K562 (cell line): ENCODE results near the gene SBNO1. TPM values are rescaled to one million over a fixed set of nuclear protein-coding genes. Genes with fewer than 3 reads are reported as not detected.

ENCODE experiments used
- ARID2 ChIP-seq: fragments of 450-650 bp; IDR thresholded peaks from 2 replicates; pipeline ENCODE4 v1.6.1; 2017; ENCODE audit warnings: antibody characterized with exemption, mild to moderate bottlenecking
- CHD1 ChIP-seq: fragments of 200-600 bp; sonication (generic); IDR thresholded peaks from one replicate; pipeline ENCODE4 v1.6.1; 2012; ENCODE audit warnings: mild to moderate bottlenecking, moderate library complexity, low read length, inconsistent platforms
- ELF2 ChIP-seq: fragments of 250-450 bp; sonication (Bioruptor Pico); IDR thresholded peaks from 2 replicates; pipeline ENCODE4 v1.5.0; 2021; ENCODE audit warnings: mild to moderate bottlenecking
- ETV5 ChIP-seq: sonication (generic); formaldehyde crosslinking; IDR thresholded peaks from 2 replicates; pipeline ENCODE4 v1.4.0; 2020; ENCODE audit warnings: low read depth, mild to moderate bottlenecking, missing genetic modification reagents
- GTF2F1 ChIP-seq: IDR thresholded peaks from 2 replicates; pipeline ENCODE4 v1.6.1; 2011; ENCODE audit warnings: low read depth, low read length, improper control_type of control experiment
- HIVEP1 ChIP-seq: fragments of 250-450 bp; sonication (Bioruptor Pico); IDR thresholded peaks from 2 replicates; pipeline ENCODE4 v1.4.0; 2020; ENCODE audit warnings: mild to moderate bottlenecking
- IRF2 ChIP-seq: sonication (generic); formaldehyde crosslinking; IDR thresholded peaks from 2 replicates; pipeline ENCODE4 v1.8.1; 2022; ENCODE audit warnings: mild to moderate bottlenecking, missing genetic modification reagents
- MCM5 ChIP-seq: fragments of 450-650 bp; IDR thresholded peaks from 2 replicates; pipeline ENCODE4 v1.6.1; 2016; ENCODE audit warnings: low read depth
- MEIS2 ChIP-seq: fragments of 450-650 bp; IDR thresholded peaks from 2 replicates; pipeline ENCODE4 v1.6.1; 2014; ENCODE audit warnings: mild to moderate bottlenecking; ENCODE audit not compliant: partially characterized antibody
- MTA2 ChIP-seq: fragments of 450-650 bp; IDR thresholded peaks from 2 replicates; pipeline ENCODE4 v1.6.1; 2016; ENCODE audit warnings: low read depth
- NR2F6 ChIP-seq: fragments of 450-650 bp; formaldehyde crosslinking; IDR thresholded peaks from 2 replicates; pipeline ENCODE4 v1.4.0; 2020; ENCODE audit warnings: mild to moderate bottlenecking
- PHB ChIP-seq: fragments of 250-450 bp; sonication (Bioruptor Pico); IDR thresholded peaks from 2 replicates; pipeline ENCODE4 v1.5.0; 2021
- POLR2G ChIP-seq: fragments of 200-400 bp; formaldehyde crosslinking; IDR thresholded peaks from 2 replicates; pipeline ENCODE4 v1.6.1; 2017; ENCODE audit warnings: low read depth, mild to moderate bottlenecking, antibody characterized with exemption, low read length, moderate library complexity
- POLR3A ChIP-seq: IDR thresholded peaks from 2 replicates; pipeline ENCODE4 v1.6.1; 2011; ENCODE audit warnings: borderline replicate concordance, mild to moderate bottlenecking, moderate library complexity; ENCODE audit not compliant: insufficient read length, insufficient read depth; ENCODE audit errors: extremely low read depth
- RBM17 ChIP-seq: fragments of 200-400 bp; formaldehyde crosslinking; IDR thresholded peaks from 2 replicates; pipeline ENCODE4 v1.6.1; 2017; ENCODE audit warnings: low read depth, mild to moderate bottlenecking, low read length, borderline replicate concordance
- SIN3B ChIP-seq: fragments of 450-650 bp; IDR thresholded peaks from 2 replicates; pipeline ENCODE4 v1.6.1; 2017; ENCODE audit warnings: low read depth, mild to moderate bottlenecking, moderate library complexity
- TAF7 ChIP-seq: fragments of 450-650 bp; IDR thresholded peaks from 2 replicates; pipeline ENCODE4 v1.6.1; 2016; ENCODE audit warnings: missing genetic modification characterization, missing compliant biosample characterization
- WHSC1 ChIP-seq: IDR thresholded peaks from one replicate; pipeline ENCODE4 v1.6.1; 2012; ENCODE audit warnings: low read length, control low read depth, inconsistent platforms
- XRCC3 ChIP-seq: fragments of 450-650 bp; IDR thresholded peaks from 2 replicates; pipeline ENCODE4 v1.6.1; 2017; ENCODE audit warnings: mild to moderate bottlenecking, moderate library complexity
- YY1 ChIP-seq, 3 experiments: IDR thresholded peaks; 2 replicates each; pipeline ENCODE4 v1.6.1; 2011; ENCODE audit warnings: low read length in 2 of 3, mild to moderate bottlenecking in 2 of 3, moderate library complexity in 2 of 3, borderline replicate concordance in 1 of 3, control low read depth in 1 of 3, low read depth in 1 of 3; ENCODE audit not compliant: insufficient read depth in 3 of 3, insufficient replicate concordance in 2 of 3, control insufficient read depth in 1 of 3, insufficient read length in 1 of 3; ENCODE audit errors: extremely low read depth in 1 of 3
- ZC3H8 ChIP-seq: fragments of 450-650 bp; IDR thresholded peaks from 2 replicates; pipeline ENCODE4 v1.6.1; 2017
- ZNF511 ChIP-seq: sonication (generic); formaldehyde crosslinking; IDR thresholded peaks from 2 replicates; pipeline ENCODE4 v1.8.0; 2022; ENCODE audit warnings: mild to moderate bottlenecking, missing genetic modification reagents
- ZNF551 ChIP-seq: fragments of 250-450 bp; sonication (Bioruptor Pico); IDR thresholded peaks from 2 replicates; pipeline ENCODE4 v1.5.0; 2021; ENCODE audit warnings: mild to moderate bottlenecking, moderate library complexity
- polyA plus RNA-seq, 8 experiments: library from polyadenylated mRNA; depleted of rRNA in 4 of 8; stranded (reverse) in 5 of 8; unstranded in 3 of 8; fragments of >200 nt; fragmentation: Nextera tagmentation in 2 of 8; fragmentation: Illumina TruSeq in 1 of 8; extraction: Ambion mirVana in 2 of 8; extraction: Trizol in 1 of 8; gene quantifications; 2 replicates each; pipeline versions ENCODE4 v1.2.1 to v1.2.3, GENCODE V29; 2011 to 2014; ENCODE audit warnings: inconsistent platforms in 1 of 8, missing spikeins in 1 of 8
- total RNA-seq, 7 experiments: library from RNA; depleted of rRNA in 6 of 7; stranded (reverse); fragments of >200 nt in 6 of 7; fragmentation: Illumina TruSeq in 2 of 7; extraction: Trizol in 2 of 7; gene quantifications; 2 replicates each; pipeline versions ENCODE4 v1.2.1 to v1.2.3, GENCODE V29; 2011 to 2021; ENCODE audit warnings: low replicate concordance in 1 of 7
- TF ChIP-seq, protein P1 (sequence below): fragments of 250-450 bp; sonication (Bioruptor Pico); IDR thresholded peaks from 2 replicates; pipeline ENCODE4 v1.9.0; 2021; ENCODE audit warnings: mild to moderate bottlenecking, inconsistent platforms
- TF ChIP-seq, protein P2 (sequence below): fragments of 450-650 bp; formaldehyde crosslinking; IDR thresholded peaks from 2 replicates; pipeline ENCODE4 v1.4.0; 2020; ENCODE audit warnings: mild to moderate bottlenecking, mixed read lengths

Gene SBNO1
- total and polyA plus RNA-seq, 9 of the 15 experiments (the other 6 are each of a cell fraction or from before 2014, with no cell fraction given) = 14.9 to 77.1 (median 35.9) TPM

DNA sequence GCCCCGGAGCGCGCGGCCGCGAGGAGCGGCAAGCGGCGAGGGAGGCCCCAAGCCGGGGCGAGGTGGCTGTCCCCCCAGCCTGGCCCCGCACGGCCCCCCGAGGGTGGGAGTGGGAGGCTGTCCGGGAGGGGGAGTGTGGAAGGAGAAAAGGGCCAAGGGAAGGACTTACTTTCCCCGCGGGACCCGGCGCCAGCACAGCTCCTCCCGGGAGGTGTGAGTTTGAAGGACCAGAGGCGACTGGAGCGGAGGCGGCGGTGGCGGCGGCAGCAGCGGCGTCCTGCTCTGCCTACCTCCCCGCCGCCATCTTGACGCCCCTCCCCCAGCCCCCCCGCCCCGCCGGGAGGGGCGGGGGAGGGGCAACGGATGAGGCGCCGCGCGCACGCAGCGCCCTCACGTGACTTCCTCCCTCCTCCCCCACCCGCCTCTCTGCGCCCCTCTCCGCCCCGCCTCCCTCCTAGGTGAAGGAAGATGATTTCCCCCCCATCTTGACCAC, at the start of gene SBNO1 (continued):
- peak; percentile 72 to 98 (median 93) for TF ChIP-seq YY1 (IDR thresholded peaks at IDR 0.05; ENCODE audit: borderline replicate concordance in 1 of 3, control insufficient read depth in 1 of 3, extremely low read depth in 1 of 3, insufficient read depth in 3 of 3, insufficient read length in 1 of 3, insufficient replicate concordance in 2 of 3, low read depth in 1 of 3, low read length in 2 of 3)
- peak; percentile 84 for TF ChIP-seq TAF7 (tag)
- 0 out of 2 replicates have a peak, but pooled peaks have one; percentile 18 for TF ChIP-seq SIN3B
- no peak for TF ChIP-seq ZNF551 (CRISPR knock-in tag)
- TF ChIP-seq WHSC1 = no peak
- no peak for TF ChIP-seq HIVEP1 (CRISPR knock-in tag)
- no peak for TF ChIP-seq ELF2
- no peak for TF ChIP-seq ZC3H8
- peak; percentile 91 for TF ChIP-seq CHD1
- no peak for TF ChIP-seq RBM17
- no peak for TF ChIP-seq POLR3A
- TF ChIP-seq, protein P1, sequence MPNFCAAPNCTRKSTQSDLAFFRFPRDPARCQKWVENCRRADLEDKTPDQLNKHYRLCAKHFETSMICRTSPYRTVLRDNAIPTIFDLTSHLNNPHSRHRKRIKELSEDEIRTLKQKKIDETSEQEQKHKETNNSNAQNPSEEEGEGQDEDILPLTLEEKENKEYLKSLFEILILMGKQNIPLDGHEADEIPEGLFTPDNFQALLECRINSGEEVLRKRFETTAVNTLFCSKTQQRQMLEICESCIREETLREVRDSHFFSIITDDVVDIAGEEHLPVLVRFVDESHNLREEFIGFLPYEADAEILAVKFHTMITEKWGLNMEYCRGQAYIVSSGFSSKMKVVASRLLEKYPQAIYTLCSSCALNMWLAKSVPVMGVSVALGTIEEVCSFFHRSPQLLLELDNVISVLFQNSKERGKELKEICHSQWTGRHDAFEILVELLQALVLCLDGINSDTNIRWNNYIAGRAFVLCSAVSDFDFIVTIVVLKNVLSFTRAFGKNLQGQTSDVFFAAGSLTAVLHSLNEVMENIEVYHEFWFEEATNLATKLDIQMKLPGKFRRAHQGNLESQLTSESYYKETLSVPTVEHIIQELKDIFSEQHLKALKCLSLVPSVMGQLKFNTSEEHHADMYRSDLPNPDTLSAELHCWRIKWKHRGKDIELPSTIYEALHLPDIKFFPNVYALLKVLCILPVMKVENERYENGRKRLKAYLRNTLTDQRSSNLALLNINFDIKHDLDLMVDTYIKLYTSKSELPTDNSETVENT (CRISPR knock-in tag) = peak; percentile 57; the same call in 1 of the 2 replicates
- TF ChIP-seq, protein P2, sequence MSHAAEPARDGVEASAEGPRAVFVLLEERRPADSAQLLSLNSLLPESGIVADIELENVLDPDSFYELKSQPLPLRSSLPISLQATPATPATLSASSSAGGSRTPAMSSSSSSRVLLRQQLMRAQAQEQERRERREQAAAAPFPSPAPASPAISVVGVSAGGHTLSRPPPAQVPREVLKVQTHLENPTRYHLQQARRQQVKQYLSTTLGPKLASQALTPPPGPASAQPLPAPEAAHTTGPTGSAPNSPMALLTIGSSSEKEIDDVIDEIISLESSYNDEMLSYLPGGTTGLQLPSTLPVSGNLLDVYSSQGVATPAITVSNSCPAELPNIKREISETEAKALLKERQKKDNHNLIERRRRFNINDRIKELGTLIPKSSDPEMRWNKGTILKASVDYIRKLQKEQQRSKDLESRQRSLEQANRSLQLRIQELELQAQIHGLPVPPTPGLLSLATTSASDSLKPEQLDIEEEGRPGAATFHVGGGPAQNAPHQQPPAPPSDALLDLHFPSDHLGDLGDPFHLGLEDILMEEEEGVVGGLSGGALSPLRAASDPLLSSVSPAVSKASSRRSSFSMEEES = no peak
- no peak for TF ChIP-seq MTA2
- TF ChIP-seq ETV5 (CRISPR knock-in tag) = no peak
- peak; percentile 77 for TF ChIP-seq POLR2G
- no peak for TF ChIP-seq MEIS2
- TF ChIP-seq ARID2 = no peak
- no peak for TF ChIP-seq IRF2 (CRISPR knock-in tag)
- no peak for TF ChIP-seq MCM5
- no peak for TF ChIP-seq ZNF511
- no peak for TF ChIP-seq GTF2F1
- no peak for TF ChIP-seq XRCC3
- TF ChIP-seq NR2F6 (CRISPR knock-in tag) = no peak
- TF ChIP-seq PHB (CRISPR knock-in tag) = no peak
